HG03097 (cell line): ENCODE data around the gene PDE4D.
"Not testable (repeated sequence)": the region's sequence is repeated elsewhere in the genome, so short reads cannot be mapped to it uniquely, and the experiment has no call there.

Experiments
- ATAC-seq: cut with Tn5 transposase; IDR thresholded peaks from one replicate; pipeline ENCODE4 v1.9.1; 2021; ENCODE audit not compliant: unreplicated experiment, low FRiP score

Gene PDE4D

GRCh38 chr5:59321642-59322041 is 571.9 kb downstream of the PDE4D start:
- no peak for ATAC-seq

DNA sequence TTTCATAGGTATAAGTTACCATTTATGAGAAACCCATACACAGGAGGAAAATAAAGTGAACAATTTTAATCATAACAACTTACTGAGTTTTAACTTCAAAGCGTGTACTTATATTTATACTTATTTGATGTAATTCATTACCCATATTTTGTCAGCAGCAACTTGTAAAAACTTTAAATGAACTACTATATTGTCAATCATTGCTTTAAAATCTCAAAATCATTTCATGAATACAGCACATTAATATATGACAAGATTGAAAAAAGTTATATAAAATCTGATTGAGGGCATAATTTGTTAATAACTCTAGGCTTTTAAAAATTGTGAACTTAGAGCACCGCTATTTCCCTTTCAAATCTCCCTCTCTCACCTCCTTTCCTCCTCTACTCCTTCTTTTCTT is 573.1 kb downstream of the PDE4D start:
- ATAC-seq = no peak

GRCh38 chr5:59319250-59319649 is 574.3 kb downstream of the PDE4D start:
- ATAC-seq = no peak

DNA sequence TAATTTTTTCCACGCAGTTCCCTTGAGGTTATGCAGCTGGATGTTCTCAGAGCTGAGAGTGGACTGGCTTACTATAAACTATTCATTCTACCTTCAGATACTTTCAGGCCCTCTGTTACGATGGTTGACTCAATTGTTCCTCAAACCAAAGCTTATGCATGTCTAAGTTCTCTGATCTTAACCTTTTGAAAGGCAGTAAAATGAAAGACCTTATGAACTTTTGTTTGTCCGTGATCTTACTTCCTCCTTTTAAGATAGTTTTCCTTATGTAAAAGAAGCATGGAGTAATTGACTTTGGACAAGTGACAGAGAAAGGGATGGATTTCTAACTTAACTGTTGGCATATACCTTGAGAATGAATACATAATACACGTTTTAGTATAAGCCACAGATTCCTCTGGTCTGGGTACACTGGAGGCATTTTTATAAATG is 575.7 kb downstream of the PDE4D start:
- ATAC-seq = no peak

- no peak for ATAC-seq
Observed at GRCh38 chr5:59317023-59317773, 576.3 kb downstream of the PDE4D start.

DNA sequence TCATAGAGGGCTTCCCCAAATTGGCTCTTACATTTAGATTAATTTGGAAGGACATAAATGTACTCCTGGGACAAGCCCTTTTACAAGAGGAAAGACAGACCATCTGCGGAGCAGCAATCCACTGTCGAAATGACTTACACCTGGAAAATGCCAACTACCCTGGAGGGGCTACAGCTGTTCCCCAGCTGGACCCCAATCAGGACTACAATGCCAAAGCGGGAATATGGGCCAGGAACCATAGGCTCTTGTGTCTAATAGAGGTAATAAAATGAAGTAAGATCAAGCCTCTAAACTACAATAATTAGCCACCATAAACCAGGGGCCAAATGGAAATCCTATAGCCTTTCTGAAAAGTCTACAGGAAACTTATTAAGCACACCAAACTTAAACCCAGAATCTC is 581.3 kb downstream of the PDE4D start:
- ATAC-seq = no peak

GRCh38 chr5:59308685-59309084 is 584.8 kb downstream of the PDE4D start:
- ATAC-seq = not testable (repeated sequence)

DNA sequence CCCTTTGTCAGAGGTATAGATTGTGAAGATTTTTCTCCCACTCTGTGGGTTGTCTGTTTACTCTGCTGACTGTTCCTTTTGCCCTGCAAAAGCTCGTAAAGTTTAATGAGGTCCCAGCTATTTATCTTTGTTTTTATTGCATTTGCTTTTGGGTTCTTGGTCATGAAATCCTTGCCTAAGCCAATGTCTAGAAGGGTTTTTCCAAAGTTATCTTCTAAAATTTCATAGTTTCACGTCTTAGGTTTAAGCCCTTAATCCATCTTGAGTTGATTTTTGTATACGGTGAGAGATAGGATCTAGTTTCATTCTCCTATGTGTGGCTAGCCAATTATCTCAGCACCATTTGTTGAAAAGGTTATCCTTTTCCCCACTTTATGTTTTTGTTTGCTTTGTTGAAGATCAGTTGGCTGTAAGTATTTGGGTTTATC is 590.2 kb downstream of the PDE4D start:
- ATAC-seq = not testable (repeated sequence)

DNA sequence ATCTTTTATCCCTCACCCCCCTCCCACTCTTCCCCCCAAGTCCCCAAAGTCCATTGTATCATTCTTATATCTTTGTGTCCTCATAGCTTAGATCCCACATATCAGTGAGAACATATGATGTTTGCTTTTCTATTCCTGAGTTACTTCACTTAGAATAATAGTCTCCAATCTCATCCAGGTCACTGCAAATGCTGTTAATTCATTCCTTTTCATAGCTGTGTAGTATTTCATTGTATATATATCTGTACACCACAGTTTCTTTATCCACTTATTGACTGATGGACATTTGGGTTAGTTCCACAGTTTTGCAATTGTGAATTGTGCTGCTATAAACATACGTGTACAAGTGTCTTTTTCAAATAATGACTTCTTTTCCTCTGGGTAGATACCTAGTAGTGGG is 591.0 kb downstream of the PDE4D start:
- not testable (repeated sequence) for ATAC-seq

GRCh38 chr5:59301727-59302126 is 591.8 kb downstream of the PDE4D start:
- ATAC-seq = no peak

DNA sequence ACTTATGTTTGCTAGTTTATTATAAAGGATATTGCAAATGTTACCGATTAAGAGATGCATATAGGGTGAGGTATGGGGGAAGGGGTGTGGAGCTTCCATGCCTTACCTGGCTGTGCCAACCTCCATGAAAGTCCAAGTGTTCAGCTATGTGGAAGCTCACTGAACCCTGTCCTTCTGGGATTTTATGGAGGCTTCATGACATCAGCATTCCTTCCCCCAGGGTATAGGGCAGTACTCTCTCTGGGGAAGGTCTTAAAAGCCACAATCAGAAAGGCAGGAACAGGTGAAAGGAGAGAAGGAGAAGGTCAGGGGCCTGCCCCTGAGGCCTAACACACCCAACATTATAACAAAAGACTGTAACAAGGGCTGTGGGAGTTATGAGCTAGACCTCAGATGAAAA is 592.6 kb downstream of the PDE4D start:
- no peak for ATAC-seq

DNA sequence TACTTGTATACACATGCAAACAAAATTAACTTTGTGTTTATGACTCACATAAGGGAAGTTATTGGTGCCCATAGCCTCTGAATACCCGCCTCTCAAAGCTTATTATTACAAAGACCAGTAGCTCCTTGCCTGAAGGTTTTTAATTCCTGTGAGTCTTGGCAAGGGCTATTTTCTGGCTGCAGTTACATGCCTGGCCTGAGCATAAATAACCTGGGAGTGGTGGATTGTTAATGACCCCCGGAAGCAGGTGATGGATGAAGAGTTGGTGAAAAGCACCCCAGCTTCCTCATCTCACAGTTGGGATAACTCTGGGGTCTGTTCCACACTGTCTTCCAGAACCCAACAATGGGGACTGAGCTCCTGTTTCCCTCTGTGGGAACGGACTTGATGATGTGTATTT is 594.5 kb downstream of the PDE4D start:
- ATAC-seq = no peak

- no peak for ATAC-seq
Observed at GRCh38 chr5:59296317-59297264, 596.9 kb downstream of the PDE4D start.

DNA sequence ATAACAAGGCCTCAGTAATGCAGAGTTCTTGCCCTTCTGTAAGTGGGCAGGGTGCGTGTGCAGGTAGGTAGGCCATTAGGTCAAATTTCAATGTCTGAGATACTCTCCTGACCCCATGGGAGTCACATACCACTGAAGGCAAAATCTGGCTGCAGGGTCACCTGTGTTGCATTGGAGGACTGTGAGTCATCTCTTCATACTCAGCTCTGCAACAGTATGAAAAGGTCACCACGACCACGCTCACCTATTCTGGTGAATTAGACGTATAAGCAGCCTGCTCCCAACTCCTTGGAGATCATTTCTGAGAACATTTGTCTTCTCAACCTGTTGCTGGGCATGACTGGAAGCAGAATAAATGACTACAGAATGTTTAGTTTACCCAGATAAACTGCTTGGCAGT is 599.8 kb downstream of the PDE4D start:
- no peak for ATAC-seq

GRCh38 chr5:59291941-59292340 is 601.6 kb downstream of the PDE4D start:
- ATAC-seq = no peak

GRCh38 chr5:59287884-59288283 is 605.6 kb downstream of the PDE4D start:
- ATAC-seq = no peak

DNA sequence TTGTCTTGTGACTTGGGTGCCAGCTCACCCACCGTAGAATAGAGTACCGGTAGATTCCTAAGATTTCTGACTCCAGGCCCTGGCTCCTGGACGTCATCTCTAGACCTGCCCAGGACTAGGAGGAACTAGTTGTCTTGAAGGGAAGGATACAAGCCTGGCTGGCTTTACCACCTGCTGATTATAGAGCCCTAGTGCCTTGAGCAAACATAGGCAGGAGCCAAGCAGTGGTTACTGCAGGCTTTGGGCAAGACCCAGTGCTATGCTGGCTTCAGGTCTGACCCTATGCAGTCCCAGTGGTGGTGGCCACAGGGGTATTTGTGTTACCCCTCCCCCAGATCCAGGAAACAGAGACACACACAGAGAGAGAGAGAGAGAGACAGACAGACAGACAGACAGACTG is 606.2 kb downstream of the PDE4D start:
- ATAC-seq = no peak

DNA sequence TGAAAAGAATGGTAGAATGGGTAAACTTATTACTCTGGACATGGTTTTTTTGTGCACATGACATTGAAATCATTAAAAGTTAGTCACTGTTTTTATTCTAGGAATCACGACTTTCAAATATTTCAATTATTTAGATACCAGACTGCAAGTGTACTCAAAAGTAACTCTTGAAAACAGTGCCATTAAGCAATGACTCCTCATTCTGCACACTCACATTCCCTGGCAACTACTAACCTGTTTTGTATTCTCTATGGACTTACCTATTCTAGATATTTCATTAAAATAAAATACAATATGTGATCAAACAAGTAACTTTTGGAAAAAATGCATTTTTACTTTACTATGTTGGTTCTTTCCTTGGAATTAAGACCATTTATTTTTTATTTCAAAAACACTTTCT is 607.0 kb downstream of the PDE4D start:
- no peak for ATAC-seq

DNA sequence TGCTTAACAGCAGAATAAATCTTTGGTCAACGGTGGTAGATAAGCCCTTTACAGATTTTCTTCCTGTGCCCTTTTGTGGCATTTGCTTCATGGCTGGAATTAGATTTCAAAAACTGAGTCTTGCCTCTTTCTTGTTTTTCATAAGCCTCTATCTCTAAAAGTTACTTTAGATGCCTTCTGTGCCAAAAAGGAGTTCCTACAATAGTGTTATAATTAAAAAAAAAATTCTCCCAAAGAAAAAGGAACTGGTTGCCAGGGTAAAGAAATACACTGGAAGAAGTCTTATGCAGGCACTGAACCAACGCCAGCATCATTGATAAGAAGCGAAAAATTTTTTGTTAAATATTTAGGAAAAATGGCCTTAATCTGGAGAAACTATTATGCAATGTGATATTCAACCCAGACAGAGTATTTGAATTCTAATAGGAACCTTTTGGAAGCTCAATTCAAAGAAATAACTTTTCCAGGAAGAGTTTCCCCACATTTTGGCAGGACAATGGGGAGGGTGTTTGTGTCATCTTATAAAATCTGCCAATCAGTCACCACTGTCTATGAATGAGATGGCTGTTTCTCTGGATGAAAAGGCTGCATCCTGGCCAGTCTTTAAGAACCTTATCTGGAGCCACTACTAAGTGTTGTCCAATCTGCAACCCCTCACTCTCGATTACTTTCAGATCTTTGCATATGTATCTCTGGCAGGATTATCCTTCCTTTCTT is 608.1 kb downstream of the PDE4D start:
- ATAC-seq = no peak

DNA sequence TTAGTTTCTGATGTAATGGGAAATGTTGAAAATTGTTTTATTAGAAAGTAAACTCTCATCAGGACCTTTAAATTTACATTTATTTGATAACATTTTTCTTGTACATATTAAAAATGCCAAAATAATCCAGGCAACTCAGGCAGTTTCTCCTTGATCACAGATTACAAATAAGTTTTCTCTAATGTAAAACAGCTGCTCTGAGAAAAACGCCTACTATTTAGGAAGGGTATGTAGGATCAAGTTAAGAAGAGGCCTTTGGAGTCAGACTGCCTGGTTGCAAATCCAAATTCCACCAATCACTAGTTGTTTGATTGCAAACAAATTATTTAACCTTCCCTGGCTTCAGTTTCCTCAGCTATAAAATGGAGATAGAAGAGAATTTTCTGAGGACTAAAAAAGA is 610.8 kb downstream of the PDE4D start:
- ATAC-seq = no peak

DNA sequence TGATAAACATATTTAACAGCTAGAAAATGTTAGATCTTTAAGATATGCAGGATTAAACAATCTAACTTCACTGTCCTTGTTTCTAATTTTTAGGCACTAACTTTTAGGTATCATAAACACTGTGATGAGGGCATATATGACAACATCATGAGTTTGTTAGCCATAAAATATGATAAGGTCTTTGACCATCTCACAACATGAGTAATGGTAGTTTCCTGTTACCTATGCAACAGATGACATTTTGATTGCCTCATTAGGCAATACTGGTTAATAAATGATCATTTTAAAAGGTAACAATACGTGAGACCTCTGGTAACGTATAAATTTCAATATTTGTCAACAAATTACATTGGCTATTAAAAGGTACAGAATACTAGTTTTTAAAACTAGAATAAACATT is 613.5 kb downstream of the PDE4D start:
- ATAC-seq = no peak
